Inflammatory macrophage (primary cell): Measurements from ENCODE around the gene WBP2NL.
"Not testable (repeated sequence)": the region's sequence is repeated elsewhere in the genome, so short reads cannot be mapped to it uniquely, and the experiment has no call there.

ENCODE experiments used
- DNase-seq, 2 donors: peaks; one replicate each; pipeline ENCODE4 v3.0.0-alpha.2; 2020 to 2022

WBP2NL gene

GRCh38 chr22:42033263-42034181 lies 34.9 kb downstream of the WBP2NL start:
- DNase-seq = no peak

- DNase-seq = no peak
Measured at GRCh38 chr22:42035256-42035655, 36.7 kb downstream of the WBP2NL start.

- no peak for DNase-seq
Measured at GRCh38 chr22:42039271-42039670, 40.7 kb downstream of the WBP2NL start.

GRCh38 chr22:42041784-42042183 lies 43.2 kb downstream of the WBP2NL start:
- no peak for DNase-seq

GRCh38 chr22:42050641-42051180 lies 52.1 kb downstream of the WBP2NL start:
- DNase-seq = no peak

- DNase-seq = no peak
Measured at GRCh38 chr22:42052765-42053164, 54.2 kb downstream of the WBP2NL start.

GRCh38 chr22:42056757-42057511 lies 58.3 kb downstream of the WBP2NL start:
- no peak for DNase-seq

- no peak for DNase-seq
Measured at GRCh38 chr22:42060489-42060888, 61.9 kb downstream of the WBP2NL start.

GRCh38 chr22:42061041-42061440 lies 62.5 kb downstream of the WBP2NL start:
- DNase-seq = no peak

GRCh38 chr22:42062506-42063170 lies 64.0 kb downstream of the WBP2NL start:
- DNase-seq = no peak

- DNase-seq = no peak
Measured at GRCh38 chr22:42064629-42065028, 66.0 kb downstream of the WBP2NL start.

GRCh38 chr22:42065438-42066125 lies 67.0 kb downstream of the WBP2NL start:
- DNase-seq = no peak

- DNase-seq = no peak
Measured at GRCh38 chr22:42066126-42066761, 67.7 kb downstream of the WBP2NL start.

GRCh38 chr22:42066937-42067336 lies 68.3 kb downstream of the WBP2NL start:
- DNase-seq = no peak

- DNase-seq = no peak
Measured at GRCh38 chr22:42067671-42068251, 69.2 kb downstream of the WBP2NL start.

- DNase-seq = no peak
Measured at GRCh38 chr22:42068291-42068690, 69.7 kb downstream of the WBP2NL start.

GRCh38 chr22:42069801-42070516 lies 71.4 kb downstream of the WBP2NL start:
- peak; percentile 68 to 73 for DNase-seq

- DNase-seq = peak; percentile 98
Measured at GRCh38 chr22:42070517-42071422, 72.2 kb downstream of the WBP2NL start, which contains the start of gene NAGA. Gene NAGA, minus strand, starts transcription at chr22:42070812. Its CDS starts 515 bp downstream, at chr22:42070297.

GRCh38 chr22:42071508-42071907 lies 72.9 kb downstream of the WBP2NL start:
- DNase-seq = not testable (repeated sequence)
